ENCODE results near the gene C2CD4C. TPM values are rescaled to one million over a fixed set of nuclear protein-coding genes. Genes with fewer than 3 reads are reported as not detected.
"Not testable (repeated sequence)": the region's sequence is repeated elsewhere in the genome, so short reads cannot be mapped to it uniquely, and the experiment has no call there.

The C2CD4C gene
- total RNA-seq, 1 experiment from 2014 or later = 0.73 TPM

DNA sequence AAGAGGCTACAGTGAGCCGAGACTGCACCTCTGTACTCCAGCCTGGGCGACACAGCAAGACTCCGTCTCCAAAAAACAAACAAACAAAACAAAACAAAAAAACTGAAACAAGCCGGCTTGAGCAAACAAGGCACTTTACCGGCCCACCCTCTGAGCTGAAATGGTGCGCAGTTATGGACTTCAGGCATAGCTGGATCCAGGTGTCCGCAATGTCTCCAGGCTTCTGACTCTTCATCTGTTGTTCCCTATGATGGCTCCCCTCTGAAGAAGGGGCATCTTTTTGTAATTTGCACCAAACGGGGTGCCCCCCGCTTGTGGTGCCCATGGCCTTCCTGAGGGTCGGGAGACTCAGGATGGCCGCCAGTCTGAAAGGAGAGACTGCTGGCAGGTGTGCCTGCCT lies 6.2 kb downstream of the C2CD4C start:
- no peaks in the 10 kb centered on the region for H3K27me3 ChIP-seq
- no peaks in the 10 kb centered on the region for H3K9me3 ChIP-seq (replicated peaks)
- H3K4me3 ChIP-seq = no peak overlapping the region
- H3K4me1 ChIP-seq = no peaks in the 10 kb centered on the region
- H3K36me3 ChIP-seq = no peaks in the 10 kb centered on the region
- no peak overlapping the region for H3K27ac ChIP-seq
- no peak for DNase-seq

DNA sequence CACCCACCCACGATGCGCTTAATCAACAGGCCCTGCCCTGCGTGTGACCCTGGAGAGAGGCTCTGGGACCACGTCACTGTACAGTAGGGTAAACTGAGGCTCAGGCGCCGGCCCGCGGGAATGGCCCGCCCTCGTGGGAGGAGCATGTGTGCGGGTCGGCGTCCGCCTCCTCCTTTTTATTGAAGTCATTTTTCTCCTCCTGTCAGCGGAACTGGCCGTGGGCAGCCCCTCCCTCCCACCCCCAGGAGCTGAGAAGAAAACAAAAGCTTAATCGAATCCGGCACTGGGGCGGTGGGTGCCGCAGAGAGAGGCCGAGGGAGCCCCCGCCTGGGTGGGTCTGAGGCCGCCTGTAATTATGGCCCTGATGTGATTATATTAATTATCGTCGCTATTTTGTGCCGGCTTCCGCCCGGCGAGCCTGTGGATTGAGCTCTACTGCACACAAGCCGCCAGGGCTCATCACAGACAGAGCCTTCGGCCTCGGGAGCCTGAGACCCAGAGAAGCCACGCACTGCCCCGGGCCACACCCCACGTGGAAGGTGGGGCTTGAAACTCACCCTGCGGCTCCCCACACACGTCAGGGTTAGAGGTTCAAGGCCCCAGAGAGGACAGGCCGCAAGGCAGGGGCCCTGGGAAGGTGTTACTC lies 7.0 kb downstream of the C2CD4C start:
- Histone ChIP-seq H3K27me3 (no peaks in the 10 kb centered on the region), H3K4me1 (no peaks in the 10 kb centered on the region), H3K9me3 (replicated peaks) (no peaks in the 10 kb centered on the region), H3K36me3 (no peaks in the 10 kb centered on the region), H3K27ac (no peak overlapping the region), H3K4me3 (no peak overlapping the region)
- no peak for DNase-seq

DNA sequence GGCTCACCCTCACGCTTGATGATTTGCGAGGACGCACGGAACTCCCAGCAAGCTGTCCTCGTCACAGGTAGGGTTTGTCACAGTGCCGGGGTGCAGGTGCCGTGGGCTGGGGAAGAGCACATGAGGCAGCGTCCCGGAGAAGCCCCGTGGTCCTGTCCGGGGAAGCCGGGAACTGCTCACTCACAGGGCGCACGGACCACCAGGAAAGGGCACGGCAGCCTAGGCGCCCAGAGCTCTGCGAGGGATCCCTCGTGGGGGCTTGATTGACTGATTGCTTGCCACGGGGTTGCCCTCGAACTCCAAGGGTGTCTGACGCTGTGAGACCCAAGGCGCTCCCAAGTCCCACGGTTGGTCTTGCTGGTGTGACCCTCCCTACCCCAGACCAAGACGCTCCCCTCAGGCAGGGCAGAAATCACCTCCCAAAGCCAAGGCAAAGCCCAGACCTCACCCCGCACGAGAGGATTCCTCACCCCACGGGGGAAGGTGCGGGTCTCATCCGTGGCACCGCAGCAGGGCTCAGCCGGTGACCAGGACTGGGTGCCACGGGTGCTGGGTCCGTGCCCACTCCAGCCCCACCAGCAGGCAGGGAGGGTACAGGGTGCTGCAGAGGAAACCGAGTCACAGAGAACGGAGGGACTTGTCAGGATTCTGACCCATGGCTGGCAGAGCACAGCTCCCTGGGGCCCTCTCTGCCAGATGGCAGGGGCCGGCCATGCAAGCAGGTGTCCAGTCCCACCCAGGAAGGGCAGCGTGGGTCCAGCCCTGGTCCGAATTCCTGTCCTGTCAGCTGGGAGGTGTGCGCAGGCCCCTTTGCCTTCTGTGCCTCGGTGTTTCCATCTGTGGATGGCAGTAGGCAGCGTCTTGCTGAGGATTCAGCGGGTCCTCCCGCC lies 7.7 kb downstream of the C2CD4C start:
- no peak for DNase-seq
- Histone ChIP-seq H3K4me1 (no peaks in the 10 kb centered on the region), H3K4me3 (no peak overlapping the region), H3K36me3 (no peaks in the 10 kb centered on the region), H3K27me3 (no peaks in the 10 kb centered on the region), H3K27ac (no peak overlapping the region), H3K9me3 (replicated peaks) (no peaks in the 10 kb centered on the region)

DNA sequence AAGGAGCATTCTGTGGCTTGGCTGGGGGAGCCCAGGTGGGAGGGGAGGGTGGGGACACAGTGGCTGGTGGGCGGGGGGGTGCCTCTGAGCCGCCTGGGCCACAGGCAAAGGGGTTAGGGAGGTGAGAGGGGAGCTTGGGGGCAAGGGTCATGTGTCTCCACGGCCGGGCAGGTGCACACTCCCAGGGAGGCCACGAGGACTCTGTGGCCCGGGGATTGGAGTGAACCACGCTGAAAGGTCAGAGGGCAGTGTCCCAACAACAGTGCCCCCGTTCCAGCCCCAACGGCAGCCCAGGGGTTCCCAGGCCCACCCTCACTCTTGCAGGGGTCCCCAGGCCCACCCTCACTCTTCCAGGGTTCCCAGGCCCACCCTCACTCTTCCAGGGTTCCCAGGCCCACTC lies 9.6 kb downstream of the C2CD4C start:
- Histone ChIP-seq H3K4me3 (no peak overlapping the region), H3K27me3 (no peaks in the 10 kb centered on the region)

DNA sequence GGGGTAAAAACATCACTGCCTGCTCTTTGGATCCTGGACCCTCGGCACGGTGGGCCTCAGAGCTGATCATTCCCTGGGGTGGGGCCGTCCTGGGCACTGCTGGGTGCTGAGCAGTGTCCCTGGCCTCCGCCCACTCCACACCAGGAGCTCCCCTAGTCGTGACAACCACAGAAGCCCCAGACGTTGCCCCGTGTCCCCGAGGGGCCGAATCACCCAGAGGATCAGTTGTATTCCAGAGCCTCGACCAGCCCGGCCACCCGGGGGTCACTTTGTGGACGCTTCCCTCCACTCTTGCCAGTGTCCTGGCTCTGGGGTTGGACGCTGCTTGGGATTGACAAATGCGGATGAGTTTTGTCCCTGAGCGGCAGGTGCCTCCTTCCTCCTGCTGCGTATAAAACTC lies 10.2 kb downstream of the C2CD4C start:
- Histone ChIP-seq H3K36me3 (no peaks in the 10 kb centered on the region), H3K27me3 (no peaks in the 10 kb centered on the region), H3K4me1 (no peaks in the 10 kb centered on the region), H3K27ac (no peak overlapping the region), H3K9me3 (replicated peaks) (no peaks in the 10 kb centered on the region), H3K4me3 (no peak overlapping the region)
- DNase-seq = no peak

More for the DNA sequence above, 9.6 kb downstream of the C2CD4C start:
- Histone ChIP-seq H3K36me3 (no peaks in the 10 kb centered on the region), H3K4me1 (no peaks in the 10 kb centered on the region), H3K9me3 (replicated peaks) (no peaks in the 10 kb centered on the region), H3K27ac (no peak overlapping the region)
- no peak for DNase-seq

DNA sequence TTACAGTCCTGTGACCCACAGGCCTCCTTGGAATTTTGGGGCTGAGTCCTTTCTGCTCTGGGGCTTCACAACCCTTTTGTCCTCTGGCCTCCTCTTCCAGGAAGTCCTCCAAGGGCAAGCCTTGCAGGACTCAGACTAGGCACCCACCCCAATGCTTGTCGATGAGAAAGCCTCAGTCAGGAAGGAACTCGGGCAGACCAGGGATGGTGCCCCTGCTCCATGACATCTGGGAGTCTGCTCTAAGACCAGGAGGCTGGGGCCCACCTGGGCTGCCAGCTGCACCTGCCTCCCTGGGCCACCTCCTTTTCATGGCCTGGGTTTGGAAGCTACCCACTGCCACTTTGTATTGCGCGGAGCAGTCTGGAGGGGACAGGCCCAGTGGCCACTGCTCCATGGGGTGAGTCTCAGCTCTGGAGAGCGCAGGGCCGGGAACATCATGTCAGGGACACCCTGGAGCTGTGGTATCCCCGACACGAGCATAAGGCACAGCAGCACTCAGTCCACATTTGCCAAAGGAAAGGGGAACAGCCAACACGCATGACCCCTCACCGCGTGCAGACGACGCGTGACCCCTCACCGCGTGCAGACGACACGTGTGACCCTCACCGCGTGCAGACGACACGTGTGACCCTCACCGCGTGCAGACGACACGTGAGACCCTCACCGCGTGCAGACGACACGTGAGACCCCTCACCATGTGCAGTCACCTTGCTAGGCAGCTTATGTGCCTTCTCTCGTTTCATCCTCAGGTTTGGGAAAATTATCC lies 10.8 kb downstream of the C2CD4C start:
- no peaks in the 10 kb centered on the region for H3K27me3 ChIP-seq
- no peaks in the 10 kb centered on the region for H3K36me3 ChIP-seq
- no peaks in the 10 kb centered on the region for H3K4me1 ChIP-seq
- no peak for DNase-seq
- H3K4me3 ChIP-seq = no peak overlapping the region
- H3K27ac ChIP-seq = no peak overlapping the region
- no peaks in the 10 kb centered on the region for H3K9me3 ChIP-seq (replicated peaks)

DNA sequence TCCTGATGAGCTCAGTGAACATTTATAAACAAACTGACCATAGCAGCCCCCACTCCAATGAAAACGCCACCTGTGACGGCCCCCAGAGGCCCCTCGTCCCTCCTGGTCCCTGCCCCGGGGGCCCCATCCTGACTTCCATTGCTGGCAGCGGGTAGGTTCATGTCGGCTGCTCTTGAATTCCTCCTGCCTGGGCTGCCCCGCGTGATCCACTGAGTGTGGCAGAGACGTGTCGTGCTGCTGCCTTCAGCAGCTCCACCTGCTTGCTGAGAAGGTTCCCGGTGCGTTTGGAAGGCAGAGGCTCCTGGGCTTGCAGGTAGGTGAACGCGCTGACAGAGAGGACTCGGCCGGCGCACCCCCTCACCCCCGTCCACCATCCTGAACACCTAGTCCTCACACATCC lies 11.6 kb downstream of the C2CD4C start:
- H3K27ac ChIP-seq = no peak overlapping the region

DNA sequence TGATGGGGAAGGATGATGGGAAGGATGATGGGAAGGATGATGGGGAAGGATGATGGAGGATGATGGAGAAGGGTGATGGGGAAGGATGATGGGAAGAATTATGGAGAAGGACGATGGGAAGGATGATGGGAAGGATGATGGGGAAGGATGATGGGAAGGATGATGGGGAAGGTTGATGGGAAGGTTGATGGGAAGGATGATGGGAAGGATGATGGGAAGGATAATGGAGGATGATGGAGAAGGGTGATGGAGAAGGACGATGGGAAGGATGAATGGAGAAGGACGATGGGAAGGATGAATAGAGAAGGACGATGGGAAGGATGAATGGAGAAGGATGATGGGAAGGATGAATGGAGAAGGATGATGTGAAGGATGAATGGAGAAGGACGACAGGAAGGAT lies 13.5 kb downstream of the C2CD4C start:
- Histone ChIP-seq H3K4me1 (no peaks in the 10 kb centered on the region), H3K4me3 (no peak overlapping the region), H3K27me3 (no peaks in the 10 kb centered on the region), H3K27ac (no peak overlapping the region), H3K9me3 (replicated peaks) (no peaks in the 10 kb centered on the region), H3K36me3 (no peaks in the 10 kb centered on the region)
- DNase-seq = no peak

More for the DNA sequence above, 11.6 kb downstream of the C2CD4C start:
- Histone ChIP-seq H3K4me1 (no peaks in the 10 kb centered on the region), H3K27me3 (no peaks in the 10 kb centered on the region), H3K9me3 (replicated peaks) (no peaks in the 10 kb centered on the region), H3K4me3 (no peak overlapping the region), H3K36me3 (no peaks in the 10 kb centered on the region)
- DNase-seq = no peak

DNA sequence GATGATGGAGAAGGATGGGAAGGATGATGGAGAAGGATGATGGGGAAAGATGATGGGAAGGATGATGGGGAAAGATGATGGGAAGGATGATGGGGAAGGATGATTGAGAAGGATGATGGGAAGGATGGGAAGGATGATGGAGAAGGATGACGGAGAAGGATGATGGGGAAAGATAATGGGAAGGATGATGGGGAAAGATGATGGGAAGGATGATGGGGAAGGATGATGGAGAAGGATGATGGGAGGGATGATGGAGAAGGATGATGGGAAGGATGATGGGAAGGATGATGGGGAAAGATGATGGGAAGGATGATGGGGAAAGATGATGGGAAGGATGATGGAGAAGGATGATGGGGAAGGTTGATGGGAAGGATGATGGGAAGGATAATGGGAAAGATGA lies 14.1 kb downstream of the C2CD4C start:
- not testable (repeated sequence) for H3K4me1 ChIP-seq; DNase-seq; H3K27ac ChIP-seq; H3K36me3 ChIP-seq; H3K4me3 ChIP-seq; H3K9me3 ChIP-seq (replicated peaks); H3K27me3 ChIP-seq

DNA sequence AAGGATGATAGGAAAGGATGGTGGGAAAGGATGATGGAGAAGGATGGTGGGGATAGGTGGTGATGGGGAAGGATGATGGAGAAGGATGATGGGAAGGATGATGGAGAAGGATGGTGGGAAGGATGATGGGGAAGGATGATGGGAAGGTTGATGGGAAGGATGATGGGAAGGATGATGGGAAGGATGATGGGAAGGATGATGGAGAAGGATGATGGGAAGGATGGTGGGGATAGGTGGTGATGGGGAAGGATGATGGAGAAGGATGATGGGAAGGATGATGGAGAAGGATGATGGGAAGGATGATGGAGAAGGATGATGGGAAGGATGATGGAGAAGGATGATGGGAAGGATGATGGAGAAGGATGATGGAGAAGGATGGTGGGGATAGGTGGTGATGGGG lies 15.4 kb downstream of the C2CD4C start:
- not testable (repeated sequence) for H3K4me3 ChIP-seq; DNase-seq; H3K9me3 ChIP-seq (replicated peaks); H3K27ac ChIP-seq; H3K27me3 ChIP-seq; H3K36me3 ChIP-seq; H3K4me1 ChIP-seq

DNA sequence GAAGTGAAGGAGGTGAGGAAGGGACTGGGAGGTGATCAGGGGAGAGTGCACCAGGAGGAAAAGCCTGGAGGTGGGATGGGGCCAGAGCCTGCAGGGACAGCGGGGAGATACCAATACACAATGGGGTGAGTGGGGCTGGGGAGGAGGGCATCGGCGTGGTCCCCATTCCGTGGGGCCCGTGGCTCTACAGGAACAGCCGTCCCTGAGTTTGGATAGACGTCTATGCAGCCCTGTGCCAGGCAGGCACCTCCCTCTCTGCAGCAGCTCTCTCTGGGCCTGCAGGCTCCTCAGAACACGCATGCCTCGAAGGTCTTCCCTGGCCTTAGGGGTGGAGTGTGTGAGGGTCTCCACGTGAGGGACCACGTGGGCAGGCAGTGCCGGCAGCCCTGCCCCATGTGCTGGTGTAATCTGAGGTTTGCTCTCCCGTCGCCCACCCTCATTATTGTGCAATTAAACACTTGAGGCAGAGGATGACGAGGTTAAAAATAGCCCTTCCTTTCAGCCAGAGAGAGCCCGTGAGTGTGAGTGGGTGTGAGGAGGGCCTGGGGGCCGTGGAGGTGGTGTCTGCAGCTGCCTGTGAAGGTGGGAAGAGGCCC lies 16.5 kb downstream of the C2CD4C start:
- no peak for DNase-seq
- Histone ChIP-seq H3K4me1 (no peaks in the 10 kb centered on the region), H3K9me3 (replicated peaks) (no peaks in the 10 kb centered on the region), H3K4me3 (no peak overlapping the region), H3K27ac (no peak overlapping the region), H3K36me3 (no peaks in the 10 kb centered on the region), H3K27me3 (no peaks in the 10 kb centered on the region)

DNA sequence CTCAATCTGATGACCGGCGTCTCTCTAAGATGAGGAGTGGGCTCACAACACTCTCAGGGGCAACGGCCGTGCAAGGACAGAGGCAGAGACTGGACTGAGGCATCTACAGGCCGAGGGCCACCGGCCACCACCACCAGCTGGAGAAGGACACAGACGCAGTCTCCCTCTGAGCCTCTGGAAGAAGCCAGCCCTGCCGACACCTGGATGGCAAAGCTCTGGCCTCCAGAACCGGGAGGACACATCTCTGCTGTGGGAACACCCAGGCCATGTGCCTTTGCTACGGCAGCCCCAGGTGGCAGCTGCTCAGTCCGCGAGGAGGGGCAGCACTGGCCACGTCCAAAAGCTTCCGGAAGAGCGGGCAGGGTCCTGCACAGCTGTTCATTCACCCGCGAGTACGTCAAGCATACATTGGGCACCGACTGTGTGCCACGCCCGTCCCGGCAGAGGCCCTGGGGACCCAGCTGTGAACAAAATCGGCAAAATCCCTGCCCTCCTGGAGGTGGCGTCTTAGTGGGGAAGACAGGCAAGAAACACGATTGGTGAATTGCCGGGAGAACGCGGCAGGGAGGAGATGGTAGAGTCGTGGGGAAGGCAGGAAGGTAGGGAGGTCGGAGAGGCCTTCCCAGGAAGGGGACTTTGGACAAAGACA lies 17.1 kb downstream of the C2CD4C start:
- no peak for DNase-seq
- H3K9me3 ChIP-seq (replicated peaks) = no peaks in the 10 kb centered on the region
- H3K27me3 ChIP-seq = no peaks in the 10 kb centered on the region
- H3K27ac ChIP-seq = no peak overlapping the region
- H3K36me3 ChIP-seq = no peaks in the 10 kb centered on the region
- no peaks in the 10 kb centered on the region for H3K4me1 ChIP-seq
- H3K4me3 ChIP-seq = no peak overlapping the region

DNA sequence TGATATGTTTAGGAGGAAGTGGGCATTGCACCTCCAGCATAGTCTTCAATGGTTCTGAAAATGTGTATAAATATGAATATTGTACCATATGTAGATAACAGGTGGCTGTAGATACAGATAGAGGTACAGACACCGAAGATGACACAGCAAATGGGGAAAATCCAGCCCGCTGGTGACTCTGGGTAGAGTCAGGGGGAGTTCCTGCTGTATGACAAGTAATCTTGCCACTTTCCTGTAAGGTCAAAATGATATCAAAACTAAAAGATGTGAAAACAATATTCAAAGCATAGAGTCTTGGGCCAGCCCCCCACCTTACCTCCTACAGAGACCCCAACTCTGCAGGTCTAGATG lies 17.8 kb downstream of the C2CD4C start:
- Histone ChIP-seq H3K36me3 (no peaks in the 10 kb centered on the region), H3K27ac (no peak overlapping the region), H3K9me3 (replicated peaks) (no peaks in the 10 kb centered on the region), H3K4me1 (no peaks in the 10 kb centered on the region), H3K27me3 (no peaks in the 10 kb centered on the region), H3K4me3 (no peak overlapping the region)
- DNase-seq = no peak

DNA sequence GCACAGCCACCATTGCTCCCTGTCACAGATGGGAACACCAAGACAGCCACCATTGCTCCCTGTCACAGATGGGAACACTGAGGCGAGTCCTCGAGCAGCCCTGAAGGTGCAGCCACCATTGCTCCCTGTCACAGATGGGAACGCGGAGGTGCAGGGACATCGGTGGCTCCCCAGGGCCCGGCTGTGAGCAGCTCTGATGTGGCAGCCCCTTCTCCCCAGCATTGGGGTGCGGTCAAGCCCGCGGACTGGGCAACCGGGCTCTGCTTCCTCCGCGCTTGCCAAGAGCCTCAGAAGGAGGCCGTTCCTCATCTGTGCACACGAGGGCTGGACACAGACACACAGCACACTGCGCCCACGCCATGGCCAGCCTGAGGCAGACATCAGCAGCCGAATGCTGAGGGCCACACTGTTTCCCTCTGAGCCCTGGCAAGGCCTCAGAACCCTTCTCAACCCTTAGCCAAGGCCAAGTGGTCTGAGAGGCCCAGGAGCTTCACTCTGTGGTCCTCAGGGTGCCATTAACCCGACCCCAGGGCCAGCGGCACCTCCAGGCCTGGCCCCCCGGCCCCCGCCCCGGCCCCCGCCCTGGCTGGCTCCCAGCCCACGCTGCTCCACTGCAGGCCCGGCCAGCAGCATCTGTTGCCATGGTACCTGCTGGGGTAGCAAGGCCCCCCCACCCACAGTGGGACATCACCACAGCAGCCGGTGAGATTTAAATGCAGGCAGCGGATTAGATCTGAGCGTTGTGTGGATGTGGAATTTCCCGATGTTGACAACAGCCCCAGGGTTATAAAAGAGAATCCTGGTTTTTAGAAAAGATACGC lies 18.4 kb downstream of the C2CD4C start:
- no peaks in the 10 kb centered on the region for H3K36me3 ChIP-seq
- no peak overlapping the region for H3K27ac ChIP-seq
- no peaks in the 10 kb centered on the region for H3K9me3 ChIP-seq (replicated peaks)
- H3K4me3 ChIP-seq = no peak overlapping the region
- no peaks in the 10 kb centered on the region for H3K4me1 ChIP-seq
- DNase-seq = no peak
- no peaks in the 10 kb centered on the region for H3K27me3 ChIP-seq
